GM12878 (cell line): ENCODE data around the gene DYNC2H1. TPM values are rescaled to one million over a fixed set of nuclear protein-coding genes. Genes with fewer than 3 reads are reported as not detected.

Experiments used
- ATAC-seq: fragments of 200-7000 bp; cut with Tn5 transposase; 3 replicates; pipeline ENCODE4 v1.9.1; 2020; ENCODE audit warnings: mild to moderate bottlenecking, moderate library complexity
- BruUV-seq: library from RNA; stranded (reverse); fragments of 400-500 nt; replicated peaks from 2 replicates; lab custom pipeline; 2021; lab: Mats Ljungman, UMichigan
- CTCF ChIA-PET: fragments of 300-600 bp; sonication (Branson Sonifier 250); formaldehyde crosslinking; extraction: SDS; loops from one replicate; lab custom pipeline; 2021; ENCODE audit warnings: inconsistent platforms; lab: Yijun Ruan, JAX
- POLR2A ChIA-PET: fragments of 350-600 bp; formaldehyde crosslinking; extraction: SDS; loops from one replicate; lab custom pipeline; 2021; ENCODE audit warnings: inconsistent platforms; lab: Charles Lee
- RAD21 ChIA-PET: fragments of 300-600 bp; sonication (Branson Sonifier 250); formaldehyde crosslinking; loops from one replicate; lab custom pipeline; 2023; ENCODE audit warnings: antibody characterized with exemption; ENCODE audit not compliant: unreplicated experiment; lab: Charles Lee
- SMC1A ChIA-PET: fragments of 300-600 bp; sonication (Branson Sonifier 250); formaldehyde crosslinking; loops from one replicate; lab custom pipeline; 2023; ENCODE audit not compliant: unreplicated experiment, uncharacterized antibody; lab: Charles Lee
- DNase-seq: peaks from one replicate; pipeline ENCODE4 v3.0.0-alpha.2; 2011; ENCODE audit warnings: low read depth, low spot score
- FAIRE-seq: peaks from 3 replicates; lab custom pipeline; 2011; peaks lifted over from hg19 to GRCh38; lab: Jason Lieb, UNC
- H2AFZ ChIP-seq: 2 replicates; pipeline ENCODE4 v1.6.0; 2011; ENCODE audit warnings: low read depth, low read length, control low read depth; ENCODE audit not compliant: control insufficient read depth
- H3K27ac ChIP-seq: 2 replicates; pipeline ENCODE4 v1.5.1; 2011; ENCODE audit warnings: control low read depth; ENCODE audit not compliant: control insufficient read depth, insufficient read depth
- H3K27me3 ChIP-seq, 2 experiments: replicated peaks in 1 of 2; 2 replicates each; pipeline versions ENCODE4 v1.6.0 to v1.6.1; 2011; ENCODE audit warnings: low read length in 1 of 2; ENCODE audit not compliant: control insufficient read depth in 2 of 2, insufficient read depth in 2 of 2
- H3K36me3 ChIP-seq, 2 experiments: 2 replicates each; pipeline ENCODE4 v1.5.1; 2011; ENCODE audit warnings: low read length in 1 of 2; ENCODE audit not compliant: control insufficient read depth in 2 of 2, insufficient read depth in 2 of 2
- H3K4me1 ChIP-seq: 2 replicates; pipeline ENCODE4 v1.6.1; 2011; ENCODE audit warnings: mild to moderate bottlenecking, low read length, moderate library complexity, mixed read lengths; ENCODE audit not compliant: control insufficient read depth, insufficient read depth
- H3K4me2 ChIP-seq: 2 replicates; pipeline ENCODE4 v1.6.0; 2011; ENCODE audit warnings: control low read depth; ENCODE audit not compliant: control insufficient read depth, insufficient read depth
- H3K4me3 ChIP-seq: fragments of 200-600 bp; sonication (generic); 2 replicates; pipeline ENCODE4 v1.5.1; 2016
- H3K79me2 ChIP-seq: 2 replicates; pipeline ENCODE4 v1.6.0; 2011; ENCODE audit warnings: low read length; ENCODE audit not compliant: control insufficient read depth, insufficient read depth
- H3K9ac ChIP-seq: 2 replicates; pipeline ENCODE4 v1.8.0; 2011; ENCODE audit warnings: low read length, control low read depth, mixed read lengths; ENCODE audit not compliant: control insufficient read depth, insufficient read depth
- H3K9me3 ChIP-seq: replicated peaks from 3 replicates; pipeline ENCODE4 v1.5.1; 2011; ENCODE audit warnings: mild to moderate bottlenecking, low read length; ENCODE audit not compliant: control insufficient read depth, insufficient read depth
- H4K20me1 ChIP-seq: 2 replicates; pipeline ENCODE4 v1.6.0; 2011; ENCODE audit not compliant: control insufficient read depth, insufficient read depth
- CBX3 ChIP-seq: fragments of 200-600 bp; sonication (generic); IDR thresholded peaks from 2 replicates; pipeline ENCODE4 v1.6.1; 2016; ENCODE audit warnings: low read depth, borderline replicate concordance
- GATAD2B ChIP-seq: fragments of 450-650 bp; conservative IDR thresholded peaks from 2 replicates; pipeline ENCODE4 v1.6.1; 2017; ENCODE audit warnings: low read depth, mild to moderate bottlenecking, moderate library complexity
- HDAC2 ChIP-seq: fragments of 200-600 bp; sonication (generic); IDR thresholded peaks from 2 replicates; pipeline ENCODE4 v1.6.1; 2017
- IKZF2 ChIP-seq, 2 experiments: fragments of 450-650 bp; IDR thresholded peaks; 2 replicates each; pipeline ENCODE4 v1.6.1; 2017; ENCODE audit warnings: mild to moderate bottlenecking in 2 of 2, moderate library complexity in 2 of 2
- MEF2A ChIP-seq: IDR thresholded peaks from 2 replicates; pipeline ENCODE4 v1.6.1; 2011; ENCODE audit warnings: low read depth, mild to moderate bottlenecking, low read length, moderate library complexity; ENCODE audit not compliant: insufficient read depth
- NR2C1 ChIP-seq: fragments of 450-650 bp; IDR thresholded peaks from 2 replicates; pipeline ENCODE4 v1.6.1; 2017; ENCODE audit warnings: antibody characterized with exemption, mild to moderate bottlenecking, moderate library complexity
- POLR2AphosphoS5 ChIP-seq: IDR thresholded peaks from 2 replicates; pipeline ENCODE4 v1.6.1; 2011; ENCODE audit warnings: mild to moderate bottlenecking, low read length, inconsistent platforms
- WGBS: methylation state at CpG from one replicate; pipeline ENCODE4 v1.1.6; 2016; ENCODE audit warnings: low lambda C conversion rate; ENCODE audit not compliant: insufficient replicate concordance, insufficient coverage; ENCODE audit errors: missing lambda C conversion rate; 5-methylcytosine and 5-hydroxymethylcytosine counted together
- in situ Hi-C: fragments of 300-500 bp; cut with MboI; formaldehyde crosslinking; loops from 9 replicates; pipeline ENCODE4 v1.14.3; 2018; ENCODE audit warnings: mixed read lengths
- intact Hi-C: fragments of 100-400 bp; cut with micrococcal nuclease; formaldehyde crosslinking; loops from one replicate; pipeline ENCODE4 v1.14.2; 2022; ENCODE audit not compliant: unreplicated experiment
- polyA plus RNA-seq, 11 experiments: library from polyadenylated mRNA; depleted of rRNA in 4 of 11; unstranded in 6 of 11; stranded (reverse) in 5 of 11; fragments of >200 nt; fragmentation: Nextera tagmentation in 4 of 11; fragmentation: Illumina TruSeq in 1 of 11; extraction: Ambion mirVana in 4 of 11; extraction: Trizol in 1 of 11; gene quantifications; 1 replicate in 1 of 11; 2 replicates in 10 of 11; pipeline versions ENCODE4 v1.2.1 to v1.2.3, GENCODE V29; 2011 to 2016; ENCODE audit warnings: inconsistent platforms in 2 of 11, missing spikeins in 2 of 11, low read depth in 1 of 11
- total RNA-seq, 4 experiments: library from RNA; depleted of rRNA in 3 of 4; stranded (reverse); fragments of >200 nt in 3 of 4; fragmentation: Illumina TruSeq in 1 of 4; extraction: Trizol in 1 of 4; gene quantifications; 2 replicates each; pipeline versions ENCODE4 v1.2.1 to v1.2.3, GENCODE V29; 2013 to 2021
- TF ChIP-seq, protein P1 (sequence below): fragments of 450-650 bp; IDR thresholded peaks from 2 replicates; pipeline ENCODE4 v1.6.1; 2016; ENCODE audit warnings: mild to moderate bottlenecking, moderate library complexity, borderline replicate concordance
- TF ChIP-seq, protein P2 (sequence below): IDR thresholded peaks from 2 replicates; pipeline ENCODE4 v1.6.1; 2012; ENCODE audit warnings: mild to moderate bottlenecking, low read depth, low read length
- TF ChIP-seq, protein P3 (sequence below): IDR thresholded peaks from 2 replicates; pipeline ENCODE4 v1.6.1; 2012; ENCODE audit warnings: low read depth, low read length, improper control_type of control experiment

The DYNC2H1 gene
- total and polyA plus RNA-seq, 10 of the 15 experiments (the other 5 are each of a cell fraction or from before 2014, with no cell fraction given) = 0.12 to 3.9 (median 0.23) TPM; not detected in 2

DNA sequence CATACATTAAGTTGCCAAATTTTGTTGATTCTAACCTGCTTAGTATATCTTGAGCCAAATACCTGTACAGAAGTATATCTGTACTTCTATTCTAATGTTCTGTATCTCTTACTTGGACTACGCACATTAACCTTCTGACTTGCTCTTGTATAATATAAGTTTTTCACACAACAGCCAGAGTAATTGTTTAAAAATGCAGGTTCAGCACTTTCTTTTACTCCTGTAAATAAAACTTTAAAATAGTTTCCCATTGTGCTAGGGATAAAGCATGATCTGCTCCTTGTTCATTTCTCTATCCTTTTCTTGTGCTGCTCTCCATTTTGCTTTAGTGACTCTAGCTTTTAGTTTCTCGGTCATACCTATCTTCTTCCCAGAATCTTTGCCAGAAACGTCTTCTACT is 48.3 kb downstream of the DYNC2H1 start (continued):
- TF ChIP-seq, protein P1, sequence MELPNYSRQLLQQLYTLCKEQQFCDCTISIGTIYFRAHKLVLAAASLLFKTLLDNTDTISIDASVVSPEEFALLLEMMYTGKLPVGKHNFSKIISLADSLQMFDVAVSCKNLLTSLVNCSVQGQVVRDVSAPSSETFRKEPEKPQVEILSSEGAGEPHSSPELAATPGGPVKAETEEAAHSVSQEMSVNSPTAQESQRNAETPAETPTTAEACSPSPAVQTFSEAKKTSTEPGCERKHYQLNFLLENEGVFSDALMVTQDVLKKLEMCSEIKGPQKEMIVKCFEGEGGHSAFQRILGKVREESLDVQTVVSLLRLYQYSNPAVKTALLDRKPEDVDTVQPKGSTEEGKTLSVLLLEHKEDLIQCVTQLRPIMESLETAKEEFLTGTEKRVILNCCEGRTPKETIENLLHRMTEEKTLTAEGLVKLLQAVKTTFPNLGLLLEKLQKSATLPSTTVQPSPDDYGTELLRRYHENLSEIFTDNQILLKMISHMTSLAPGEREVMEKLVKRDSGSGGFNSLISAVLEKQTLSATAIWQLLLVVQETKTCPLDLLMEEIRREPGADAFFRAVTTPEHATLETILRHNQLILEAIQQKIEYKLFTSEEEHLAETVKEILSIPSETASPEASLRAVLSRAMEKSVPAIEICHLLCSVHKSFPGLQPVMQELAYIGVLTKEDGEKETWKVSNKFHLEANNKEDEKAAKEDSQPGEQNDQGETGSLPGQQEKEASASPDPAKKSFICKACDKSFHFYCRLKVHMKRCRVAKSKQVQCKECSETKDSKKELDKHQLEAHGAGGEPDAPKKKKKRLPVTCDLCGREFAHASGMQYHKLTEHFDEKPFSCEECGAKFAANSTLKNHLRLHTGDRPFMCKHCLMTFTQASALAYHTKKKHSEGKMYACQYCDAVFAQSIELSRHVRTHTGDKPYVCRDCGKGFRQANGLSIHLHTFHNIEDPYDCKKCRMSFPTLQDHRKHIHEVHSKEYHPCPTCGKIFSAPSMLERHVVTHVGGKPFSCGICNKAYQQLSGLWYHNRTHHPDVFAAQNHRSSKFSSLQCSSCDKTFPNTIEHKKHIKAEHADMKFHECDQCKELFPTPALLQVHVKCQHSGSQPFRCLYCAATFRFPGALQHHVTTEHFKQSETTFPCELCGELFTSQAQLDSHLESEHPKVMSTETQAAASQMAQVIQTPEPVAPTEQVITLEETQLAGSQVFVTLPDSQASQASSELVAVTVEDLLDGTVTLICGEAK = no peak
- TF ChIP-seq GATAD2B = no peak

DNA sequence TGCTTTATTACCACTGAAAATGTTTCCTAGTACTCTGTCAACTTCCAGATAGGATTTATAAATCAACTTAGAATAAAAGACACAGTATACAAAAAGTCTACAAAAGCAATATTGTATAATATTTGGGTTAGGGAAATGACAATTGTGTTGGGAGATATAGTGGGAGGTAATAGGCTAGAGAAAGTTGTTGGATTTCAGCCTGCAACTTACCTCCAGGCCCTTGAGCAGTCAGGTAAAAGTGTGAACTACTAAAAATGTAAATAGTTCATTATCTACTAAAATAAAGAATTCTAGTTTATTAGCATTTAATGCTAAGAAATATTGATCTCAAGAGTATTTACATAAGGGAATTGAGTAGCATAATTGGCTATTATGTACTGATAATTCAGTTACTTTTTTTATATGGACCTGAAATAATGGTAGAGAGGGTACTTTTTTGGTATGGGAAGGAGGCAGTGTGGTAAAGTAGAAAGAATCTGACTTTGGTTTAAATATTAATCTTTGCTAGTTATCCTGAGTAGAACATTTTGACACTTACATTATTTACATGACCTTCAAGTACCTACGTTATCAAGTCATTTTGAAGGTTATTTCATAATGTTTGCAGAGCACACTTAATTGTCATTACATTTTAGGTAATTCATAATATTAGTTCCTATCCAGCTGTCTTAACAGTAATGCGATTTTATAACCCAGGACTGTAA is 55.0 kb downstream of the DYNC2H1 start:
- Histone ChIP-seq H3K4me2 (no peak overlapping the region), H3K9ac (no peak overlapping the region), H4K20me1 (no peaks in the 10 kb centered on the region), H3K79me2 (no peaks in the 10 kb centered on the region), H3K27me3 (no peaks in the 10 kb centered on the region), H3K27ac (no peak overlapping the region), H3K9me3 (no peaks in the 10 kb centered on the region), H3K4me3 (no peak overlapping the region), H3K4me1 (no peaks in the 10 kb centered on the region), H2AFZ (no peak overlapping the region), H3K36me3 (no peaks in the 10 kb centered on the region)
- intact Hi-C loops (no loop called here), in situ Hi-C loops (no loop called here)
- FAIRE-seq (no peak), DNase-seq (no peak), ATAC-seq (no peak)
- TF ChIP-seq NR2C1 (no peak), POLR2AphosphoS5 (no peak), HDAC2 (no peak), MEF2A (no peak), IKZF2 (IDR thresholded peaks at IDR 0.05) (no peak), CBX3 (no peak)
- TF ChIP-seq, protein P2, sequence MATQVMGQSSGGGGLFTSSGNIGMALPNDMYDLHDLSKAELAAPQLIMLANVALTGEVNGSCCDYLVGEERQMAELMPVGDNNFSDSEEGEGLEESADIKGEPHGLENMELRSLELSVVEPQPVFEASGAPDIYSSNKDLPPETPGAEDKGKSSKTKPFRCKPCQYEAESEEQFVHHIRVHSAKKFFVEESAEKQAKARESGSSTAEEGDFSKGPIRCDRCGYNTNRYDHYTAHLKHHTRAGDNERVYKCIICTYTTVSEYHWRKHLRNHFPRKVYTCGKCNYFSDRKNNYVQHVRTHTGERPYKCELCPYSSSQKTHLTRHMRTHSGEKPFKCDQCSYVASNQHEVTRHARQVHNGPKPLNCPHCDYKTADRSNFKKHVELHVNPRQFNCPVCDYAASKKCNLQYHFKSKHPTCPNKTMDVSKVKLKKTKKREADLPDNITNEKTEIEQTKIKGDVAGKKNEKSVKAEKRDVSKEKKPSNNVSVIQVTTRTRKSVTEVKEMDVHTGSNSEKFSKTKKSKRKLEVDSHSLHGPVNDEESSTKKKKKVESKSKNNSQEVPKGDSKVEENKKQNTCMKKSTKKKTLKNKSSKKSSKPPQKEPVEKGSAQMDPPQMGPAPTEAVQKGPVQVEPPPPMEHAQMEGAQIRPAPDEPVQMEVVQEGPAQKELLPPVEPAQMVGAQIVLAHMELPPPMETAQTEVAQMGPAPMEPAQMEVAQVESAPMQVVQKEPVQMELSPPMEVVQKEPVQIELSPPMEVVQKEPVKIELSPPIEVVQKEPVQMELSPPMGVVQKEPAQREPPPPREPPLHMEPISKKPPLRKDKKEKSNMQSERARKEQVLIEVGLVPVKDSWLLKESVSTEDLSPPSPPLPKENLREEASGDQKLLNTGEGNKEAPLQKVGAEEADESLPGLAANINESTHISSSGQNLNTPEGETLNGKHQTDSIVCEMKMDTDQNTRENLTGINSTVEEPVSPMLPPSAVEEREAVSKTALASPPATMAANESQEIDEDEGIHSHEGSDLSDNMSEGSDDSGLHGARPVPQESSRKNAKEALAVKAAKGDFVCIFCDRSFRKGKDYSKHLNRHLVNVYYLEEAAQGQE = no peak
- TF ChIP-seq, protein P3, sequence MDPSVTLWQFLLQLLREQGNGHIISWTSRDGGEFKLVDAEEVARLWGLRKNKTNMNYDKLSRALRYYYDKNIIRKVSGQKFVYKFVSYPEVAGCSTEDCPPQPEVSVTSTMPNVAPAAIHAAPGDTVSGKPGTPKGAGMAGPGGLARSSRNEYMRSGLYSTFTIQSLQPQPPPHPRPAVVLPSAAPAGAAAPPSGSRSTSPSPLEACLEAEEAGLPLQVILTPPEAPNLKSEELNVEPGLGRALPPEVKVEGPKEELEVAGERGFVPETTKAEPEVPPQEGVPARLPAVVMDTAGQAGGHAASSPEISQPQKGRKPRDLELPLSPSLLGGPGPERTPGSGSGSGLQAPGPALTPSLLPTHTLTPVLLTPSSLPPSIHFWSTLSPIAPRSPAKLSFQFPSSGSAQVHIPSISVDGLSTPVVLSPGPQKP = no peak
- ChIA-PET POLR2A (no interaction called here), SMC1A (interaction anchor here (0.9 to 1.4 kb wide), 2 partner anchors 10 to 19 kb away, joined by 3 to 4 read pairs; no protein-coding TSS in a partner anchor), CTCF (interaction anchor here (2.8 kb wide), 1 partner anchor 9 kb away, joined by 12 read pairs; no protein-coding TSS in a partner anchor), RAD21 (no interaction called here)
- BruUV-seq = no TSS peak
- WGBS = 26% methylated on average over 2 of the region's 2 CpGs
